ENCODE measurements around the gene DNAH3.
"Not testable (repeated sequence)": the region's sequence is repeated elsewhere in the genome, so short reads cannot be mapped to it uniquely, and the experiment has no call there.

The DNAH3 gene

GRCh38 chr16:20987049-20987448 lies 163.6 kb downstream of the DNAH3 start:
- in situ Hi-C loops (cut with MboI; ENCODE audit: low pct_unique_long_range_greater_than_20kb, low sequenced_read_pairs, unreplicated experiment), result no loop called here
- DNase-seq (ENCODE audit: low spot score), result no peak
- no peak for TF ChIP-seq CTCF (IDR thresholded peaks at IDR 0.05; ENCODE audit: extremely low read depth, insufficient read depth, missing control alignments)

GRCh38 chr16:20984019-20984418 lies 166.6 kb downstream of the DNAH3 start:
- no peak for TF ChIP-seq CTCF (IDR thresholded peaks at IDR 0.05; ENCODE audit: extremely low read depth, insufficient read depth, missing control alignments)
- in situ Hi-C loops (cut with MboI; ENCODE audit: low pct_unique_long_range_greater_than_20kb, low sequenced_read_pairs, unreplicated experiment), result no loop called here
- no peak for DNase-seq (ENCODE audit: low spot score)

- TF ChIP-seq CTCF (IDR thresholded peaks at IDR 0.05; ENCODE audit: extremely low read depth, insufficient read depth, missing control alignments), result no peak
- DNase-seq (ENCODE audit: low spot score), result no peak
- in situ Hi-C loops (cut with MboI; ENCODE audit: low pct_unique_long_range_greater_than_20kb, low sequenced_read_pairs, unreplicated experiment), result no loop called here
Observed at GRCh38 chr16:20976576-20976975, 174.1 kb downstream of the DNAH3 start.

- in situ Hi-C loops (cut with MboI; ENCODE audit: low pct_unique_long_range_greater_than_20kb, low sequenced_read_pairs, unreplicated experiment); DNase-seq (ENCODE audit: low spot score): not testable (repeated sequence)
Observed at GRCh38 chr16:20973201-20973600, 177.4 kb downstream of the DNAH3 start.

GRCh38 chr16:20971401-20971800 lies 179.2 kb downstream of the DNAH3 start:
- TF ChIP-seq CTCF (IDR thresholded peaks at IDR 0.05; ENCODE audit: extremely low read depth, insufficient read depth, missing control alignments), result no peak
- DNase-seq (ENCODE audit: low spot score), result no peak
- in situ Hi-C loops (cut with MboI; ENCODE audit: low pct_unique_long_range_greater_than_20kb, low sequenced_read_pairs, unreplicated experiment), result no loop called here

- DNase-seq (ENCODE audit: low spot score), result no peak
- in situ Hi-C loops (cut with MboI; ENCODE audit: low pct_unique_long_range_greater_than_20kb, low sequenced_read_pairs, unreplicated experiment), result no loop called here
- TF ChIP-seq CTCF (IDR thresholded peaks at IDR 0.05; ENCODE audit: extremely low read depth, insufficient read depth, missing control alignments), result no peak
Observed at GRCh38 chr16:20969386-20969785, 181.3 kb downstream of the DNAH3 start.

- no peak for DNase-seq (ENCODE audit: low spot score)
- in situ Hi-C loops (cut with MboI; ENCODE audit: low pct_unique_long_range_greater_than_20kb, low sequenced_read_pairs, unreplicated experiment), result no loop called here
- TF ChIP-seq CTCF (IDR thresholded peaks at IDR 0.05; ENCODE audit: extremely low read depth, insufficient read depth, missing control alignments), result no peak
Observed at GRCh38 chr16:20968765-20969164, 181.9 kb downstream of the DNAH3 start.

Data from GM13977 (cell line).